ENCODE measurements around the gene CFL1. TPM values are rescaled to one million over a fixed set of nuclear protein-coding genes. Genes with fewer than 3 reads are reported as not detected.

Gene CFL1
- total and polyA plus RNA-seq, 2 donors (not counting 1 experiment from before 2014, with no cell fraction given) = 680 to 1,603 TPM

- Histone ChIP-seq H3K36me3 (ENCODE audit: control insufficient read depth, insufficient read depth, low read length) (peaks cover 52% of the 10 kb centered on the region), H4K20me1 (ENCODE audit: control insufficient read depth, extremely low read depth, insufficient read depth, low read length) (peaks cover 8% of the 10 kb centered on the region)
Observed at GRCh38 chr11:65854852-65855837, 2.8 kb downstream of the CFL1 start.

GRCh38 chr11:65854161-65854592 lies 3.8 kb downstream of the CFL1 start:
- peaks cover 49% of the 10 kb centered on the region for H3K79me2 ChIP-seq (ENCODE audit: control insufficient read depth, insufficient read depth, low read length)
- H3K4me3 ChIP-seq (replicated peaks in 1 of 4; ENCODE audit: control extremely low read depth in 1 of 4, insufficient read depth in 1 of 4, low read depth in 3 of 4, low read length in 4 of 4) = no peak overlapping the region
- DNase-seq (ENCODE audit: low read depth in 2 of 2) = no peak
- H3K9ac ChIP-seq (ENCODE audit: insufficient read depth, low read length) = no peak overlapping the region
- no peak overlapping the region for H2AFZ ChIP-seq (ENCODE audit: low read length)
- peaks cover 8% of the 10 kb centered on the region for H4K20me1 ChIP-seq (ENCODE audit: control insufficient read depth, extremely low read depth, insufficient read depth, low read length)
- peaks cover 52% of the 10 kb centered on the region for H3K36me3 ChIP-seq (ENCODE audit: control insufficient read depth, insufficient read depth, low read length)
- peaks cover 19% of the 10 kb centered on the region for H3K4me1 ChIP-seq (ENCODE audit: control insufficient read depth, extremely low read depth, insufficient read depth, low read length)
- H3K27ac ChIP-seq (ENCODE audit: insufficient read depth, low read length) = peak overlapping the region; percentile 32
- TF ChIP-seq CTCF (conservative IDR thresholded peaks at IDR 0.05 in 1 of 2, IDR thresholded peaks at IDR 0.05 in 1 of 2; ENCODE audit: low read depth in 1 of 2, low read length in 2 of 2) = no peak
- TF ChIP-seq EZH2 (IDR thresholded peaks at IDR 0.05; ENCODE audit: low read length, missing control alignments) = no peak
- H3K4me2 ChIP-seq (ENCODE audit: extremely low read depth, insufficient read depth, low read length) = peak overlapping the region; percentile 25
- H3K9me3 ChIP-seq (ENCODE audit: control insufficient read depth, insufficient read depth, low read depth, low read length) = no peaks in the 10 kb centered on the region
- H3K27me3 ChIP-seq (ENCODE audit: control insufficient read depth, insufficient read depth, low read length) = no peaks in the 10 kb centered on the region

More at GRCh38 chr11:65854852-65855837, 2.8 kb downstream of the CFL1 start:
- DNase-seq (ENCODE audit: low read depth in 2 of 2) = no peak
- Histone ChIP-seq H3K9me3 (ENCODE audit: control insufficient read depth, insufficient read depth, low read depth, low read length) (no peaks in the 10 kb centered on the region), H3K4me2 (ENCODE audit: extremely low read depth, insufficient read depth, low read length) (peak overlapping the region; percentile 98), H3K4me1 (ENCODE audit: control insufficient read depth, extremely low read depth, insufficient read depth, low read length) (peaks cover 24% of the 10 kb centered on the region), H2AFZ (ENCODE audit: low read length) (no peak overlapping the region), H3K27me3 (ENCODE audit: control insufficient read depth, insufficient read depth, low read length) (no peaks in the 10 kb centered on the region), H3K79me2 (ENCODE audit: control insufficient read depth, insufficient read depth, low read length) (peaks cover 49% of the 10 kb centered on the region), H3K9ac (ENCODE audit: insufficient read depth, low read length) (no peak overlapping the region), H3K27ac (ENCODE audit: insufficient read depth, low read length) (no peak overlapping the region), H3K4me3 (replicated peaks in 1 of 4; ENCODE audit: control extremely low read depth in 1 of 4, insufficient read depth in 1 of 4, low read depth in 3 of 4, low read length in 4 of 4) (peak overlapping the region in 2 of 4 experiments; percentile 96 to 98)
- no peak for TF ChIP-seq CTCF (conservative IDR thresholded peaks at IDR 0.05 in 1 of 2, IDR thresholded peaks at IDR 0.05 in 1 of 2; ENCODE audit: low read depth in 1 of 2, low read length in 2 of 2)
- no peak for TF ChIP-seq EZH2 (IDR thresholded peaks at IDR 0.05; ENCODE audit: low read length, missing control alignments)

GRCh38 chr11:65853246-65853979 lies 4.6 kb downstream of the CFL1 start:
- peaks cover 16% of the 10 kb centered on the region for H3K4me1 ChIP-seq (ENCODE audit: control insufficient read depth, extremely low read depth, insufficient read depth, low read length)
- H2AFZ ChIP-seq (ENCODE audit: low read length) = no peak overlapping the region
- peaks cover 49% of the 10 kb centered on the region for H3K79me2 ChIP-seq (ENCODE audit: control insufficient read depth, insufficient read depth, low read length)
- no peaks in the 10 kb centered on the region for H3K27me3 ChIP-seq (ENCODE audit: control insufficient read depth, insufficient read depth, low read length)
- TF ChIP-seq EZH2 (IDR thresholded peaks at IDR 0.05; ENCODE audit: low read length, missing control alignments) (no peak), CTCF (conservative IDR thresholded peaks at IDR 0.05 in 1 of 2, IDR thresholded peaks at IDR 0.05 in 1 of 2; ENCODE audit: low read depth in 1 of 2, low read length in 2 of 2) (peak in 1 of 2 donors; percentile 12)
- peaks cover 52% of the 10 kb centered on the region for H3K36me3 ChIP-seq (ENCODE audit: control insufficient read depth, insufficient read depth, low read length)
- no peaks in the 10 kb centered on the region for H3K9me3 ChIP-seq (ENCODE audit: control insufficient read depth, insufficient read depth, low read depth, low read length)
- H3K27ac ChIP-seq (ENCODE audit: insufficient read depth, low read length) = peak overlapping the region; percentile 32
- H3K4me3 ChIP-seq (replicated peaks in 1 of 4; ENCODE audit: control extremely low read depth in 1 of 4, insufficient read depth in 1 of 4, low read depth in 3 of 4, low read length in 4 of 4) = no peak overlapping the region
- no peak overlapping the region for H3K9ac ChIP-seq (ENCODE audit: insufficient read depth, low read length)
- H4K20me1 ChIP-seq (ENCODE audit: control insufficient read depth, extremely low read depth, insufficient read depth, low read length) = peaks cover 8% of the 10 kb centered on the region
- no peak for DNase-seq (ENCODE audit: low read depth in 2 of 2)
- H3K4me2 ChIP-seq (ENCODE audit: extremely low read depth, insufficient read depth, low read length) = no peak overlapping the region
